Panc1 (cell line): Measurements from ENCODE around the gene HPRT1.

Source experiments
- CTCF ChIP-seq: fragments of 450-650 bp; IDR thresholded peaks from 2 replicates; pipeline ENCODE4 v1.5.1; 2017; ENCODE audit warnings: mild to moderate bottlenecking
- POLR2AphosphoS5 ChIP-seq: IDR thresholded peaks from 2 replicates; pipeline ENCODE4 v1.6.1; 2012; ENCODE audit warnings: mild to moderate bottlenecking, low read depth, low read length, moderate library complexity
- REST ChIP-seq, 2 experiments: IDR thresholded peaks; 2 replicates each; pipeline ENCODE4 v1.6.1; 2011 to 2012; ENCODE audit warnings: low read depth in 2 of 2, control low read depth in 1 of 2, low read length in 1 of 2, mild to moderate bottlenecking in 1 of 2, moderate library complexity in 1 of 2; ENCODE audit not compliant: insufficient read depth in 1 of 2
- TCF7L2 ChIP-seq: IDR thresholded peaks from 2 replicates; pipeline ENCODE4 v1.6.1; 2011; ENCODE audit warnings: mild to moderate bottlenecking, low read depth, low read length, inconsistent platforms

- TF ChIP-seq REST (IDR thresholded peaks at IDR 0.05; ENCODE audit: insufficient read depth in 1 of 2, low read depth in 2 of 2, low read length in 1 of 2) (no peak), POLR2AphosphoS5 (no peak), CTCF (no peak), TCF7L2 (no peak)
Observed at GRCh38 chrX:134502686-134503085, 42.7 kb downstream of the HPRT1 start.
